Stimulated activated CD8-positive, alpha-beta memory T cell treated with anti-CD3 and anti-CD28 coated beads, Interleukin-15, amount 100 ng/mL, for 4 hours (primary cell): Measurements from ENCODE around the gene KLHDC7B.

Experiments
- DNase-seq, 2 donors: peaks; one replicate each; pipeline ENCODE4 v3.0.0-alpha.2; 2020; ENCODE audit warnings: low read depth in 2 of 2

The KLHDC7B gene

DNA sequence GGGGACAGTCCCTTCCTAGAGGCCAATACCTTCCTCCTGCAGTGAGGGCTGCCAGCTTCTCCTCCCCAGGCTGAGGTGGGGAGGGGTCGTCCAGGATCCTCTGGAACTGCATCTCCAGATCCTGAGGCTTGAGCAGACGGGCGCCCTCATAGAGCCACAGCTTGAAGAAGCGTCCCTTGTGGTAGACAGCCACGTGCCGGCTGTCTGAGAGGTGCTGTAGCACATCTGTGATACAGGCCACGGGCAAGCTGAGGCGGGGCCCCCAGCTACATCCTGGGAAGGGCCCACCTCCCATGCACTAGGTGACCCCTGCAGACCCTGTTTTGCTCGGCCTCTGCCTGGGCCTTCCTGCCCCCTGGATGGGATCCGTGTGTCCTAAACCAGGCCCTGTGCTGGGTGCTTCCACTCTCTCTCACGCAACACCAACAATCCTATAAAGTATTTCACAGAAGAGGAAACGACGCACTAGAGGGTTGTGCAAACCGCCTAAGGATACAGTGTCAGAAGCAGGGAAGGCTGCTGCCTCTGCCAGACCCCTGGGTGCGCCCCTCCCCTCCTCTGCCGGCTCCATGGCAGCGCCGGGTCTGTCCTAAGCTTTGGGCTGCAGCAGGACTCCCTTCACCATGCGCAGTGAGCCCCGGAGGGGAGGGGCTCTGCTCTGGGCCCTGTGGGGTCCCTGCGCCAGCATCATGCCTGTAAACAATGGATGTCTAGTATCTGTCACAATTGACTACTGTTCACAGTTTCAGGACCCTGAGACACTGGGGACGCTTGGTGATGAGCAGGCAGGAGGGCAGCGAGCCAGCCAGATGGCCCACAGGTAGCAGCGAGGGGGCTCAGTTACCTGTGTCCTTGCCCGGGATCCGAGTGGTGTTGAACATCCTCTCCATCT, 28.0 kb downstream of the KLHDC7B start:
- DNase-seq: no peak

DNA sequence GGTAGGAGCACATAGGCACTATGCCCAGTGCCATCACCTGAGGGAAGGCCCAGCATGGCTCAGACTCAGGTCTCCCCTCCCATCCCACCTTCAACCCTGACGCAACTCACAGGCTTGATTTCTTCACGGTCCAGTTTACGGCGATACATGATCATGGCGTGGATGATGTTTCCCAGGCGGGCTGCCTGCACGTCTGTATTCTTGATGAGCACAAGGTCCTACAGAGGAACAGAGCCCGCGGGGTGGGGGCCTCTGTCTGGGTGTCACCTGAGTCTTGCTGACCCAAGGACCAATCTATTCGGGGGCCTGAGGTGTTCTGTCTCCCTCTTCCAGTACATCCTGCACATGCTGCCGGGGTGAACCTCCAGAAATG, 28.7 kb downstream of the KLHDC7B start:
- no peak for DNase-seq

- DNase-seq: no peak
Observed at GRCh38 chr22:50575426-50575941, 29.8 kb downstream of the KLHDC7B start.

- no peak for DNase-seq
Observed at GRCh38 chr22:50576070-50576469, 30.4 kb downstream of the KLHDC7B start.

- DNase-seq: no peak
Observed at GRCh38 chr22:50576806-50577696, 31.4 kb downstream of the KLHDC7B start.

DNA sequence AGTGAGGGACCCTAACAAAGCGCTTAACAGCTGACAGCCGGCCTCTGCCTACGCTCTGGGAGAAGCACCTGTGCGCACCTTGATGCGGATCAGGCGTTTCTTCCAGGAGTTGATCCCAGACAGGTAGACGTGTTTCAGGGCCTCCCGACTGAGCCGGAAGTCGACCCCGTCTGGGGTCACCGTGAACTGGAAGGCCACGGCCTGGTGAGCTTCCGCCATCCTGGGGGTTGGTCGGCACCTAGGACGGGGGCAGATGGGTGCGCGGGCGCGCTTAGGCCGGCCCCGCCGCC, 31.9 kb downstream of the KLHDC7B start:
- DNase-seq: no peak

DNA sequence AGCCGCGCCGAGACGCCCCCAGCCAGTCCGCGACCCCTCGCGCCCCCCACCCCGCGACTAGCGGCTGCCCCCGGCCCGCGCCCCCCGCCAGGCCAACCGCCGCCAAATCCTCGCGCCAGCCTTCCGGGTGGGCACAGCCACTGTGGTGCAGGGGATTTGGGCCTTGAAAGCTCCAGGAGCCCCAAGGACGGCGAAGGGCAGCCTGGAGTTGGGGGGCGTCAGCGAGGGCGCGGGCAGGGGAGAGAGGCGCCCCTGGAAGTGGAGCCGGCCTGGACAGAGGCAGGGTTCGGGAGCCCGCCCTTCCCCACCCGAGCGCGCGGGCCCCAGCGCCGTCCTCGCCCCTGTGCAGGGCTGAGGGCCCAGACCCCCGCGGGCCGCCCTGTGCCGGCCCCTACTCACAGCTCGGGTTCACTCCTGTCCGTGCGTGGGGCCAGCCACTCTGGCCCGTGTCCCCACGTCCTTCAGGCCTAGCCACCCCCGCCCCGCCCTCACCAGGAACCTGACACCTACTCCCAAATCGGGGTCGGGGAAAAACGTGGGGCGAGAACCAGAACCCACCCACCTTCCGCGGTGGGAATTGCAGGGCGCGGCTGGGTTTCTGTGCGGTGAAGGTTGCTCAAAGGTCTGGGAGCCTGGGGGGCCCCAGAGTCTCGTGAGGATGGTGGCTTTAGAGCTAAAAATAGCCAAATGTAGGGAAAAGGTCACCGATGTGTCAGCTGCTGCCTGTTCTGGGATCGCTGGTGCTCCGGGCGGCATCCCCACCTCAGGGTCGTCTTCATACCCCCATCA, 32.5 kb downstream of the KLHDC7B start, which contains the start of gene CPT1B:
CPT1B (minus strand) TSS at position 441 of the 789 bp plus-strand sequence. CDS start 512 bp downstream, outside the sequence.
- no peak for DNase-seq

DNA sequence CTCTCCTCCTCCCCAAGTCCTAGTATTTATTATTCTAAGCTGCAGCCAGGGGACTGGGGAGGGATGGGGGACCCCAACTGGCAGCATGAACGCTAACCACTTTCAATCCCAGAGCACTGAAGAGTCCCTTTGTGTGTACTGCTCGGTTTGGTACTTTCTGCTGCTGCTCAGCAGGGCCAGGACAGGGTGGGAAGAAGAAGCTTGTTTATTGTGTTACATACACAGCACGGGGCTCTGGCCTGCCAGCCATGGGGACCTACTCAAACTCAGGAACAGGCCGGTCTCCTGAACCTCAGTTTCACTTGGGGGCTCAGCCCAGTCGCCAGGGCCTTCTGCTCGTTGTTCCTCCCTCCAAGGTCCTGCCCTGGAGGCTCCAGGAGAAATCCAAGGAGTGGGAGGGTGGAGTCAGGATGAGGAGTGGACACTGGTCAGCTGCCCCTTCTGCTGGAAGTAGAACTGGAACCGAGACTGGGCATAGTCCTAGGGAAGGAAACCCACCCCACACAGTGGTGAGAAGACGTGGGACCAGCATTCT, 33.1 kb downstream of the KLHDC7B start:
- DNase-seq: no peak

GRCh38 chr22:50579752-50580151, 34.1 kb downstream of the KLHDC7B start:
- no peak for DNase-seq

DNA sequence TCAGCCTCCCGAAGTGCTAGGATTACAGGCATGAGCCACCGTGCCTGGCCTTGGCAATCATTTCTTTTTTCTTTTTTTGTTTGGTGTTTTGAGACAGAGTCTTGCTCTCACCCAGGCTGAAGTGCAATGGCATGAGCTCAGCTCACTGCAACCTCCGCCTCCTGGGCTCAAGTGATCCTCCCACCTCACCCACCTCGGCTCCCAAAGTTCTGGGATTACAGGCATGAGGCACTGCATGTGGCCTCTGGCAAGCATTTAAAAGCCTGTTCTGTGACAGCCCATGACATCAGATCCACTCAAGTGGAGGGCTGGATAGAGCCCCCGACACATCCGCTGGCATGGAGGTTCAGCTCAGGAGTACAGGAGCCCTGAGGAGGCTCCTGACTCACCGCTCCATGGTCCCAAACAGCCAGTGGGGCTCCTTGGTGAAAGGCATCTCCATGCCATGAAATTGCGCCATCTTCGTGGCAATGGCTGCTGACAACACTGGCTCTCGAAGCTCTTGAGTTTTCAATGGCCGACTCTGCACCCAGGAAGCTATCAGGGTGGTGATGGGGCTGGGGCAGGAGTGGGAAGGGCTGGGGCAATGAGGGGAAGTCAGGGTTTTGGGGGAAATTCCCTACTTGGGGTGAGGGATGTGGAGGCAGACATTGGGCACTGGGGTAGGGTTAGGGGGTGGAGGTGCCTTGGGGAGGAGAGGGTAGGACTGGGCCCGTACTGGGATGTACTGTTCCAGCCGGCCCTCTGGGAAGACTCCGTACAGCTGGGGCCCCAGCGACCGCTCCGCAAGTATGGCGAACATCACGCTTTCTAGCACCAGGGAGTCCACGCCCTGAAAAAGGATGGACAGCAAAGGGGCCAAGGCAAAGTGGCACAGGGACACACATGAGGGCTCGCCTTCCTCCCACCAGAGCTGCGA, 35.6 kb downstream of the KLHDC7B start:
- no peak for DNase-seq

GRCh38 chr22:50581950-50582492, 36.3 kb downstream of the KLHDC7B start:
- DNase-seq: no peak

- DNase-seq: peak; percentile 95 to 96
Observed at GRCh38 chr22:50582493-50583293, 37.0 kb downstream of the KLHDC7B start, which contains the start of gene CHKB. CHKB (minus strand) TSS chr22:50582849; CDS start chr22:50582781, 68 bp downstream.

- no peak for DNase-seq
Observed at GRCh38 chr22:50583294-50583861, 37.7 kb downstream of the KLHDC7B start.

DNA sequence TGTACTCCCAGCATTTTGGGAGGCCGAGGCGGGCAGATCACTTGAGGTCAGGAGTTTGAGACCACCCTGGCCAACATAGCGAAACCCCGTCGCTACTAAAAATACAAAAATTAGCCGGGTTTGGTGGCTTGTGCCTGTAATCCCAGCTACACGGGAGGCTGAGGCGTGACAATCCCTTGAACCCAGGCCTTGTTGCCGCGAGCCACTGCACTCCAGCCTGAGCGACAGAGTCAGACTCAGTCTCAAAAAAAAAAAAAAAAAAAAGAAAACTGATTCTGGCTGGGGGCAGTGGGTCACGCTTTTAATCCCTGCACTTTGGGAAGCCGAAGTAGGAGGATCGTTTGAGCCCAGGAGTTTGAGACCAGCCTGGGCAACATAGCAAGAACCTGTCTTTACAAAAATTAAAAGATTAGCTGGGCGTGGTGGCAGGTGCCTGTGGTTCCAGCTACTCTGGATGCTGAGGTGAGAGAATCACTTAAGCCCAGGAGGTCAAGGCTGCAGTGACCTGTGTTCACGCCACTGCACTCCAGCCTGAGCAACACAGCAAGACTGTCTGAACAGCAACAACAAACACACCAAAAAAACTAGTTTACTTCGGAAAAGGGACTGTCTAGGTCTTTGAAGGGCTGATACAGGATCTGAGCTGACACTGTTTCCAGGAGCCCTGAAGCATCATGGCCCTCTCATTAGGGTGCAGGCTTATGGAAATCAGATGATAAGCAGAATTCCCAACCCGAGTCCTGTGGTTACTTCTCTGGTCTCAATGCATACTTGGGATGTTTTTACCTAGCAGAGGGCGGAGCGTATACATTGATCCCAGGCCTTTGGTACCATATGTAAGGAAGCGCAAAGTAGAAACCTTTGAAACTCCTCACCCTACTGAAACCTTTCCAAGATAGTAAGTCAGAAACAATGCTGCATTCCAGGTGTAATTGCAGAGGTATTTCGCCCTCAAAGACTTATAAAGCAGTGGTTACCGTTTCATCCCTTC, 38.7 kb downstream of the KLHDC7B start:
- no peak for DNase-seq

- DNase-seq: no peak
Observed at GRCh38 chr22:50585238-50585637, 39.5 kb downstream of the KLHDC7B start.

GRCh38 chr22:50585781-50586180, 40.1 kb downstream of the KLHDC7B start:
- DNase-seq: no peak

DNA sequence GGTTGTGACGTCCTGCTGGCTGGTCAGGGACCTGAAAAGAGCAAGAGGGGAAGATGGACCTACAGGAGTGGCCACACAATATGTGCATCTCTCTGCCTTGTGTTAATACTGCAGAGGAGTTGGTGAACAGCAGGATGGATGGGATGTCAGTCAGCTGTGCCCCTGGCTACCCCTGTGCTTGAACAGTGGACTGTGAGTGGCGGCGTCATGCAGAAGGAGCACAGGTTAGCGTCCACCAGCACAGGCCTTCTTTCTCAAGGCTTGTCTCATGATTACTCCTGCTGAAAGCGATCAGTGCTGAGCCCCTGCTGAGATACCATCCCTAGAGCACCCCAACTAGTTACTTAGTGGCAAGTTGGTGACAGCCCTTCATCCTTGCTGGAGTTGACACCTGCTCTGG, 40.7 kb downstream of the KLHDC7B start:
- DNase-seq: no peak

- no peak for DNase-seq
Observed at GRCh38 chr22:50587407-50587806, 41.7 kb downstream of the KLHDC7B start.
